HG03139 (cell line): ENCODE measurements around the gene GTF3C4.

ENCODE experiments used
- ATAC-seq: cut with Tn5 transposase; IDR thresholded peaks from one replicate; pipeline ENCODE4 v1.9.1; 2021; ENCODE audit not compliant: unreplicated experiment

Gene GTF3C4

GRCh38 chr9:132730054-132731033, 60.1 kb downstream of the GTF3C4 start:
- no peak for ATAC-seq

GRCh38 chr9:132731230-132731629, 61.0 kb downstream of the GTF3C4 start:
- no peak for ATAC-seq

- ATAC-seq: no peak
These were observed 62.3 kb downstream of the GTF3C4 start for GRCh38 chr9:132732326-132733259.

- no peak for ATAC-seq
These were observed 63.1 kb downstream of the GTF3C4 start for GRCh38 chr9:132733260-132733815.

- ATAC-seq: no peak
These were observed 69.5 kb downstream of the GTF3C4 start for GRCh38 chr9:132739710-132740310.

GRCh38 chr9:132740526-132741309, 70.5 kb downstream of the GTF3C4 start:
- ATAC-seq: no peak

- no peak for ATAC-seq
These were observed 72.6 kb downstream of the GTF3C4 start for GRCh38 chr9:132742821-132743311.

- no peak for ATAC-seq
These were observed 73.7 kb downstream of the GTF3C4 start for GRCh38 chr9:132743931-132744479.
